Dermis blood vessel endothelial cell (primary cell): ENCODE data around the gene RPH3AL. TPM values are rescaled to one million over a fixed set of nuclear protein-coding genes. Genes with fewer than 3 reads are reported as not detected.

ENCODE experiments used
- DNase-seq: peaks from one replicate; pipeline ENCODE4 v3.0.0; 2010
- total RNA-seq: library from RNA; depleted of rRNA; stranded (reverse); fragments of >200 nt; gene quantifications from 2 replicates; pipeline ENCODE4 v1.2.3, GENCODE V29; 2014

The RPH3AL gene
- 22.0 and 37.2 TPM in 2 replicates for total RNA-seq

GRCh38 chr17:352421-353212 lies at the start of gene RPH3AL:
RPH3AL (minus strand) TSS chr17:352807; CDS start chr17:327543, 25,264 bp downstream.
- DNase-seq: peak; percentile 72

DNA sequence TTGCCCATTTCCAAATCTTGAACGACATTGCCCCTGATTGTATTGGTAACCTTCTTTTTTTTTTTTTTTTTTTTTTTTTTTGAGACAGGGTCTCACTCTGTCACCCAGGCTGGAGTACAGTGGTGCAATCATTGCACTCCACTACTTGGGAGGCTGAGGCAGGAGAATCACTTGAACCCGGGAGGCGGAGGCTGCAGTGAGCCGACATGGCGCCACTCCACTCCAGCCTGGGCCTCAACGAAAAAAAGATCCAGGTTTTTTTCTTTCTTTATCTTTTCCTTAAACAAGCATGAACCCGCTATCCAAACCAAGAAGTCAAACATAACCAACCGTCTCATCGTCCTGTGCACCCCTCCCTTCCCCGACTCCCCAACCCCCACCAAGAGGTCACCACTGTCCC lies 47.6 kb upstream of the RPH3AL start:
- DNase-seq: no peak

DNA sequence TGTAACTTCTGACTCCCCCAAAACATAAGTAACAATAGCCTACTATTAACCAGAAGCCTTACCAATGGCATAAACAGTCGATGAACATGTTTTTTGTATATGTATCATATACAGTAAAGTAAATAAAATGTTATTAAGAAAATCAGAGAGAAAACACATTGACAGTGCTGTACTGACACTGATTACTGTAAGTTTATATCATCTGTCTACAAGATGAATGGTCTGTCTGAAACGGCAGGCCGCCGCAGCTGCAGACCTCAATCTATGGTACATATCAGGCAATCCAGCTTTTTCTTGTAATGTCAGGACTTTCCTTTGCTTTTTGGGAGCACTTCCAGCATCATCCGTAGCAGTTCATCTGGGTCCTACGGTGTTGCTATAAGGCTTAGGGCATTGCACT lies 44.2 kb upstream of the RPH3AL start:
- DNase-seq: no peak

- DNase-seq: no peak
Observed at GRCh38 chr17:395974-396373, 43.4 kb upstream of the RPH3AL start.

DNA sequence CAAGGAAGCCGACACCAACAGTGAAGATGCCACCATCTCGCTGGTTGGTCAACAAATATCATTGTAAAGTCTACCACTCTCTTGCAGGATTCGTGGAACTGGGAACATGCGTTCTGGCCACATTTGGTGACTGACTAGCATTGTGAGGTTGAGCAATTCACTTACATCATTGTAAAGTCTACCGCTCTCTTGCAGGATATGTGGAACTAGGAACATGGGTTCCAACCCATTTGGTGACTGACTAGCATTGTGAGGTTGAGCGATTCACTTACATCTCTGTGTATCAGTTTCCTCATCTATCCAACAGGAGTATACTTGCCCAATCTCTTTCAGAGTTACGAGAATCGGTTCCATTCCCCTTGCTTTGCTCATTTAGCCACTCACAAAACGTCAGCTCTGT lies 42.6 kb upstream of the RPH3AL start:
- DNase-seq: no peak

GRCh38 chr17:394718-395095 lies 42.1 kb upstream of the RPH3AL start:
- DNase-seq: no peak

DNA sequence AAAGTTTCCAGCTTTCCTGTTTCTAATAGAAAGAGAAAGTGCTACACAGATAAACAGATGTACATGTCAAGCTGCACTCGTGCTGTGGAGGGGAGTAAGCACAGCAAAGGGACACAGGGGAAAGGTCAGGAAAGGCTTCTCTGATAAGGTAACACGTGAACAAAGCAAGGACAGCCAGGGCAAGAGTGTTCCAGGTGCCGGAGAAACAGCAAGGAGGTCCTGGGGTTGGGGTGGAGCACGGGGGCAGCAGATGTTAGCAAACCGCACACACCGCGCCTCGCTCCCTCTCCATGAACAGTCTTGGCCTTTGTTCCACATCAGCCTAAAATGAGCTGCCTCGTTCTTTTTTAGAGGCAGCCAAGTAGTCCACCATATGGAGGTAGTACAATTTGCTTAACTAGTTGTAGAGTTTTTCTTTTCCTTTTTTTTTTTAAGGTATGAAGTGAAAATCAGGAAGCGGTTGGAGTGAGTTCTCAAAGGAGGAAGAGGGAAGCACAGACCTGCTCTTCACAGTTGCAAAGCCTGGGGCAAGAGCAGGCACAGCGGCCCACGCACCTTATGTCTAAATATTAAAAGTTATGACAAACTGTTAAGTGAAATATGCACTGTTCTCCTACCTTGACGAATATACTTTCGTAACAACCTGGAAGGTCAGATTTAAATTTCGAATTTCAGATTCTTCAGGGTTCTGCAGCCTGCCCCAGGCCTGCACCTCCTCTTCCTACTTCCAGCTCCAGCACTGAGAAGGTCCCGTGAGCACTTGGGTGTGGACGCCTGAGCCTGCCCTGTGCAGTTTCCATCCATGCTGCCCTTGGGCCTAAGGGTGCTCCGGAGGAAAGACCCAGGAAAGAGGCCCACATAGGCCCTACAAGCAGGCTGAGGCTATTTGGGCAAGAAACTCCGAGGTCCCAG lies 41.5 kb upstream of the RPH3AL start:
- no peak for DNase-seq

DNA sequence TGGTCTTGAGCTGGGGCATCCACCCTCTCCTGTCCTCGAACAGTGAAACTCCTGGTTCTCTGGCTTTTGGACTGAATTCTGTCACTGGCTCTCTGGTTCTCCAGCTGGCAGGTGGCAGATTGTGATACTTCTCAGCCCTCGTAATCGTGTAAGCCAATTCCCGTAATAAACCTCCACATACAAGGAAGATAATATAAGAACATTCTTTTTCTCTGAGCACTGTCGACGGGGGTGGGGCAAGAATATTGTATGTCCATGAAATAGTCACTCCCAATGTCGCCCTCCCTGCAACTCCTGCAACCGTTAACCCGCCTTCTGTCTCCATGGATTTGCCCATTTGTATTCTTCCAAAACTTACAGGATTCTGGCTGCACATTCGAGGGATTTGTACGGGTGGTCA lies 39.2 kb upstream of the RPH3AL start:
- no peak for DNase-seq

DNA sequence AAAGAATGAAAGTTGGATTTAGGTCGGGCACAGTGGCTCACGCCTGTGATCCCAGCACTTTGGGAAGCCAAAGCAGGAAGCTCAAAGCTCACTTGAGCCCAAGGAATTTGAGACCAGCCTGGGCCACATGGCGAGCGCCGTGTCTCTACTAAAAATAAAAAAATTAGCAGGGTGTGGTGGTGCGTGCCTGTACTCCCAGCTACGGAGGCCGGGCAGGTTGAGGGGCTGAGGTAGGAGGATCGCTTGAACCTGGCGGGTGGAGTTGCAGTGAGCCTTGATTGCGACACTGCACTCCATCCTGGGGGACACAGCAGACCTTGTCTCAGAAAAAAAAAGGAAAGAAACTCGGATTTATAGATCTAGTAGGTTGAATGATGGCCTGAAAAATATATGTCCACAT lies 37.4 kb upstream of the RPH3AL start:
- DNase-seq: no peak

DNA sequence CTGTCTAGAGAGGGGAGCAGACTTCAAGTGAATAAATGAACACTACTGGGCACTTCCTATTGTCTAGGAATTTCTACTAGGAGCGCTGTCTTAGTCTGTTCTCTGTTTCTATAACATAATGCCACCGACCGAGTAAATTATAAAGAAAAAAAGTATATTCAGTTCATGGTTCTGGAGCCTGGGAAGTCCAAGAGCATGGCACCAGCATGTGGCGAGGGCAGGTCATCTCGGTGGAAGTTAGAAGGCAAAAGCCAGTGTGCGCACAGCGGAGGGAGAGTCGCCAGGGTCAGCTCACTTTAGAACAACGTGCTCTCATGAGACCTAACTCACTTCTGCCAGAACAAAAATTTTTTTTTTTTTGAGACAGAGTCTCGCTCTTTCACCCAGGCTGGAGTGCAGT lies 35.5 kb upstream of the RPH3AL start:
- no peak for DNase-seq

GRCh38 chr17:386141-386876 lies 33.7 kb upstream of the RPH3AL start:
- DNase-seq: peak; percentile 69

GRCh38 chr17:385836-386140 lies 33.2 kb upstream of the RPH3AL start:
- DNase-seq: no peak

GRCh38 chr17:385178-385835 lies 32.7 kb upstream of the RPH3AL start:
- peak; percentile 42 for DNase-seq

DNA sequence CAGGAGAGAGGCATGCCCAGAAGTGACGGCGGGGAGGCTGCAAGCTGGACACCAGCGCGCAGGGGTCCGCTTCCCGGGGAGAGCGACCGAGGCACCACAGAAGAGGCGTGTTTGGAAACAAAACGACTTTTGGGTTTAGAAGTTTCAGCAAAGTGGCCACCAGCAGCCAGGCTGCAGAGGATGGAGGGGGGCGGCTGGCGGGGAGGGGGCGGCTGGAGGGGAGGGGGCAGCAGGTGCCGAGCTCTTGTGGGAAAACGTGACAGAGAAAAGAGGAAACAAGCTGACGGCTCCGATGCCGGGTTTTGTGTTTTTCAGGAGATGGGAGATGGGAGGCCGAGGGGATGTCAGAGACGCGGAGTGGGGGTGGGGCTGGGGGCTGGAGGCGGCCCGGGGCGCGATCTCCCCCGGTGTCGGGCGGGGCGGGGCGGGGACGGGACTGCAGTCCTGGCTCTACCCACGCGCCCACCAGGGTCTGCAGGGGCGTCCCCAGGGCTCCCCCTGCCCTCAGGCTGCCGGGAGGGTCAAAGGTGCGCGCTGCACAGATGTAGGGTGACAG lies 32.1 kb upstream of the RPH3AL start:
- DNase-seq: no peak

GRCh38 chr17:383771-384621 lies 31.4 kb upstream of the RPH3AL start:
- no peak for DNase-seq

GRCh38 chr17:382644-383533 lies 30.3 kb upstream of the RPH3AL start:
- DNase-seq: no peak

DNA sequence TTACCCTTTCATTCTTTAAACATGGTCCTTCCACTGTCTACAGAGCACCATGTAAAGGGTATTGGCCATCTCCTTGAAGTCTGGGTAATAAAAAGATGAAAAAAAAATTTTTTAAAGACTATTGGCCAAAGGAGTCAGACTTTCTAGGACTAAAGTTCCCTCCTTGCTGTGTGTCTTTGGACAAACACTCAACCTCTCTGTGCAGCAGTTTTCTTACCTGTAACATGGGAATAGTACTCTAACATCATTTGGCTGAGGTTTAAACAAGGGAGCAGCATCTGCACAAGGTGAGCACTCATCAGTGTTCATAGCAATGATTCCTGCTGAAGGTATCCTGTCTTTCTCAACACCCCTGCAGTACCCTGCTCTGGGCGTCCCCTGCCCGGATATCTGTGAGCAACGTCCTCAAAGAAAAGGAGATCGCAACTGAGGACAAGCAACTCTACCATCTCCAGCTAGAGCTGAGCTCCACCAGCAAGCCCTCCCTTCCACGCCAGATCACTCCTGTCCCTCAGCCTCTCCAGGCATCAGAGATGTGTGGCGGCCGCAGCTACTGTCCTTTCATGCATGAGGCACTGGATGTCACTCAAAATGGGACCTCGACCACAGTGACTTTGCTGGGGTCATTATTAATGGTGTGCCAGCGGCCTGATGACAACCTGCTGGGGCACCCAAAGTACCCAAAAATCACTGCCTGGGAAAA lies 29.5 kb upstream of the RPH3AL start:
- no peak for DNase-seq

- DNase-seq: no peak
Observed at GRCh38 chr17:381516-381915, 28.9 kb upstream of the RPH3AL start.
